Endodermal cell (in vitro differentiated cells): ENCODE measurements around the gene HOXA5. TPM values are rescaled to one million over a fixed set of nuclear protein-coding genes. Genes with fewer than 3 reads are reported as not detected.

Source experiments
- DNase-seq: peaks from one replicate; pipeline ENCODE4 v3.0.0-alpha.2; 2017
- H3K27ac ChIP-seq: 2 replicates; pipeline ENCODE4 v1.5.1; 2013; ENCODE audit warnings: mild to moderate bottlenecking, low read depth, low read length, moderate library complexity
- H3K27me3 ChIP-seq: 2 replicates; pipeline ENCODE4 v1.6.1; 2013; ENCODE audit warnings: mild to moderate bottlenecking, low read length, moderate library complexity; ENCODE audit not compliant: insufficient read depth, control insufficient read depth, poor library complexity, severe bottlenecking
- H3K36me3 ChIP-seq: 2 replicates; pipeline ENCODE4 v1.7.0; 2013; ENCODE audit warnings: mild to moderate bottlenecking, low read length, moderate library complexity; ENCODE audit not compliant: control insufficient read depth, insufficient read depth
- H3K4me1 ChIP-seq: one replicate; pipeline ENCODE4 v1.7.0; 2013; ENCODE audit warnings: low read length; ENCODE audit not compliant: control insufficient read depth, insufficient read depth
- H3K4me3 ChIP-seq: 2 replicates; pipeline ENCODE4 v1.5.1; 2013; ENCODE audit warnings: mild to moderate bottlenecking, low read length, moderate library complexity
- H3K9ac ChIP-seq: 2 replicates; pipeline ENCODE4 v1.6.1; 2013; ENCODE audit warnings: mild to moderate bottlenecking, low read length, moderate library complexity; ENCODE audit not compliant: poor library complexity, severe bottlenecking; ENCODE audit errors: extremely low read depth
- H3K9me3 ChIP-seq: 2 replicates; pipeline ENCODE4 v1.6.1; 2013; ENCODE audit warnings: mild to moderate bottlenecking, low read length, moderate library complexity; ENCODE audit not compliant: control insufficient read depth
- H3K27ac Mint-ChIP-seq: 2 replicates; pipeline ENCODE4 v1.8.0; 2020; ENCODE audit warnings: mixed read lengths
- H3K27me3 Mint-ChIP-seq: 2 replicates; pipeline ENCODE4 v1.8.0; 2021; ENCODE audit warnings: mild to moderate bottlenecking, mixed read lengths; ENCODE audit not compliant: insufficient read depth
- H3K36me3 Mint-ChIP-seq: 2 replicates; pipeline ENCODE4 v1.8.0; 2020; ENCODE audit warnings: low read depth, mixed read lengths
- H3K4me1 Mint-ChIP-seq: 2 replicates; pipeline ENCODE4 v1.8.0; 2020; ENCODE audit warnings: mixed read lengths
- H3K4me3 Mint-ChIP-seq: 2 replicates; pipeline ENCODE4 v1.8.0; 2020; ENCODE audit warnings: mild to moderate bottlenecking, moderate library complexity, mixed read lengths
- H3K9me3 Mint-ChIP-seq: 2 replicates; pipeline ENCODE4 v1.8.0; 2020; ENCODE audit warnings: mild to moderate bottlenecking, mixed read lengths
- WGBS, 2 experiments: methylation state at CpG; one replicate each; pipeline versions ENCODE4 v1.1.5 to v1.1.7; 2013; ENCODE audit warnings: missing lambda C conversion rate in 2 of 2, mixed read lengths in 1 of 2; ENCODE audit not compliant: insufficient coverage in 1 of 2, insufficient read length in 1 of 2; 5-methylcytosine and 5-hydroxymethylcytosine counted together
- total RNA-seq, 2 donors: library from RNA; stranded (reverse); fragmentation: NEBNext Ultra II Directional in 1 of 2; extraction: Animal tissue kit (Norgen Biotek cat#: 25700) in 1 of 2; gene quantifications; 2 replicates in 1 of 2; 3 replicates in 1 of 2; pipeline ENCODE4 v1.2.1, GENCODE V29; 2021
- TF ChIP-seq, protein P1 (sequence below): fragments of 200-600 bp; sonication (generic); conservative IDR thresholded peaks from 2 replicates; pipeline ENCODE4 v1.5.0; 2021; ENCODE audit warnings: antibody characterized with exemption, mild to moderate bottlenecking

Gene HOXA5
- total RNA-seq, 2 donors from 2014 or later, result not detected

DNA sequence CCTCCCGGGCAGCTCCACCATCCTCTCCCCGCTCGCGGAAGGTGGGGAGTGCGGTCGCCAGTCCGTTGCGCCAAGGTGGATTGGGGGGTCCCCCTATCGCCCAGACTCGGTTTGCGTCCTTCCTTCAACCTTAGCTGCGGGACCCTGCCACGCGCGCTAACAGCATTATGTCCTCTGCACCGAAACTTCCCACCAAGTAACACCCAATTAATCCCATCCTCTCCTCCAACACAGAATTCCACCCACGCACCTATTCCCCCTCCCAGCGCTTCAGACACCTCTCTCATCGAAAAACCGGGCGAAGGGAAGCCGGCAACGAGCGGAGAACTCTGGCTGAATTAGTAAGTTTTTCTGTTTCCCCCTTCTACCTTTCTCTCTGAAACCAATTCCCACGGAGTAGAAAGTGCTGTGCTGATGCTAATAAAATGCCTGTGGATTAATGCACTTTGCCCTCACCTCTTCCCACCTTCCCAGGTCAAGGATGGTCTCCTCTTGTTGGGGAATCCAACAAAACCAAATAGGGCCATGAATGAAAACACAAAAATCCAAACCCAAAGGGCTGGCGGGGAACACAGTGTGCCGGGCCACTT, 8.0 kb upstream of the HOXA5 start:
- H3K27ac Mint-ChIP-seq, result no peak overlapping the region
- H3K9ac ChIP-seq, result no peak overlapping the region
- peak overlapping the region; percentile 16 for H3K4me3 Mint-ChIP-seq
- TF ChIP-seq, protein P1, sequence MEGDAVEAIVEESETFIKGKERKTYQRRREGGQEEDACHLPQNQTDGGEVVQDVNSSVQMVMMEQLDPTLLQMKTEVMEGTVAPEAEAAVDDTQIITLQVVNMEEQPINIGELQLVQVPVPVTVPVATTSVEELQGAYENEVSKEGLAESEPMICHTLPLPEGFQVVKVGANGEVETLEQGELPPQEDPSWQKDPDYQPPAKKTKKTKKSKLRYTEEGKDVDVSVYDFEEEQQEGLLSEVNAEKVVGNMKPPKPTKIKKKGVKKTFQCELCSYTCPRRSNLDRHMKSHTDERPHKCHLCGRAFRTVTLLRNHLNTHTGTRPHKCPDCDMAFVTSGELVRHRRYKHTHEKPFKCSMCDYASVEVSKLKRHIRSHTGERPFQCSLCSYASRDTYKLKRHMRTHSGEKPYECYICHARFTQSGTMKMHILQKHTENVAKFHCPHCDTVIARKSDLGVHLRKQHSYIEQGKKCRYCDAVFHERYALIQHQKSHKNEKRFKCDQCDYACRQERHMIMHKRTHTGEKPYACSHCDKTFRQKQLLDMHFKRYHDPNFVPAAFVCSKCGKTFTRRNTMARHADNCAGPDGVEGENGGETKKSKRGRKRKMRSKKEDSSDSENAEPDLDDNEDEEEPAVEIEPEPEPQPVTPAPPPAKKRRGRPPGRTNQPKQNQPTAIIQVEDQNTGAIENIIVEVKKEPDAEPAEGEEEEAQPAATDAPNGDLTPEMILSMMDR, result no peak
- H3K36me3 Mint-ChIP-seq, result no peaks in the 10 kb centered on the region
- H3K27me3 ChIP-seq, result peaks cover 100% of the 10 kb centered on the region
- 2 to 9% methylated on average over 9 to 26 of the region's 27 CpGs for WGBS, 2 experiments
- H3K4me1 ChIP-seq, result no peaks in the 10 kb centered on the region
- H3K4me3 ChIP-seq, result peak overlapping the region; percentile 49
- peaks cover 29% of the 10 kb centered on the region for H3K9me3 ChIP-seq
- H3K9me3 Mint-ChIP-seq, result peaks cover 29% of the 10 kb centered on the region
- no peak overlapping the region for H3K27ac ChIP-seq
- no peak for DNase-seq
- H3K36me3 ChIP-seq, result no peaks in the 10 kb centered on the region
- H3K4me1 Mint-ChIP-seq, result no peaks in the 10 kb centered on the region
- H3K27me3 Mint-ChIP-seq, result peaks cover 100% of the 10 kb centered on the region

DNA sequence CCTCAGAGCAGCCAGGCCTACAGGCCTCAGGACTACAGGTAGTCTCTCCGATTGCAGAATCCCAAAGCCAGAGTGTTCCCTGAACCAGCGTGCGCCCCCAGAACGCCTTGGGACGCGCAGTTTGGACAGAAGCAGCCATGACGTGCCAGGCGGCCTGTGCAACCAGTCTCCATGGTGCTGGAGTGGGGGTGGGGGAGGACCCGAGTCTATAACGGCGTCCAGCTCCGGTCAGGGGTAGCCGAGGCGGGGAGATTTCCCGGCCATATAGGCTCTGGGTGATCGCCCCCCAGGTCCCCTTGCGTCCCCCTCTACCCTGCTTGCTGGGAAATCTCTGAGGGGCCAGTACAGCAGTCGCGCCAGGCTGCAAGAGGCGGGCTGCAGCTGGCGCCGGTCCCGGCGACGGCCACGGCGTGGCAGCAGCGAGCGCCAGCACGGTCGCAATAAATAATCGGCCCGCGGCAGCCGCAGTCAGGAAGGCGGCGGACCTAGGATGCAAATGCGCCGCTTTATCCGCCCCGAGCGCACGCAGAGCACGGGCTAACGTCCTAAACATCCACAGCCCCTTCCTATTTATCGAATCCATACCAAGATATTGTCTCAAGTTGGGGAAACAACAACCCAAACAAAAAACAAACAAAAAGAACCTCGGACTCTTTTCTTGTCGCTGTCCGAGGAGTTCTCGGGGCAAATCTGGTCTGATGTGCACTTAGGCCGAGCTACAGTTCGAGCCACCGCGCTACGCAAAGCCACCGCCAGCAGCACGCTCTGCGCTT, 7.3 kb upstream of the HOXA5 start:
- H3K27me3 Mint-ChIP-seq, result peaks cover 100% of the 10 kb centered on the region
- H3K27ac Mint-ChIP-seq, result no peak overlapping the region
- TF ChIP-seq, protein P1, result peak; percentile 86
- Histone ChIP-seq H3K4me1 (no peaks in the 10 kb centered on the region), H3K4me3 (peak overlapping the region; percentile 49), H3K27me3 (peaks cover 100% of the 10 kb centered on the region), H3K9ac (no peak overlapping the region), H3K36me3 (no peaks in the 10 kb centered on the region), H3K9me3 (peaks cover 28% of the 10 kb centered on the region), H3K27ac (no peak overlapping the region)
- no peaks in the 10 kb centered on the region for H3K4me1 Mint-ChIP-seq
- peak overlapping the region; percentile 16 for H3K4me3 Mint-ChIP-seq
- peak; percentile 90 for DNase-seq
- no peaks in the 10 kb centered on the region for H3K36me3 Mint-ChIP-seq
- H3K9me3 Mint-ChIP-seq, result peaks cover 24% of the 10 kb centered on the region
- WGBS, 2 experiments, result 4 to 5% methylated on average over 34 to 58 of the region's 58 CpGs

DNA sequence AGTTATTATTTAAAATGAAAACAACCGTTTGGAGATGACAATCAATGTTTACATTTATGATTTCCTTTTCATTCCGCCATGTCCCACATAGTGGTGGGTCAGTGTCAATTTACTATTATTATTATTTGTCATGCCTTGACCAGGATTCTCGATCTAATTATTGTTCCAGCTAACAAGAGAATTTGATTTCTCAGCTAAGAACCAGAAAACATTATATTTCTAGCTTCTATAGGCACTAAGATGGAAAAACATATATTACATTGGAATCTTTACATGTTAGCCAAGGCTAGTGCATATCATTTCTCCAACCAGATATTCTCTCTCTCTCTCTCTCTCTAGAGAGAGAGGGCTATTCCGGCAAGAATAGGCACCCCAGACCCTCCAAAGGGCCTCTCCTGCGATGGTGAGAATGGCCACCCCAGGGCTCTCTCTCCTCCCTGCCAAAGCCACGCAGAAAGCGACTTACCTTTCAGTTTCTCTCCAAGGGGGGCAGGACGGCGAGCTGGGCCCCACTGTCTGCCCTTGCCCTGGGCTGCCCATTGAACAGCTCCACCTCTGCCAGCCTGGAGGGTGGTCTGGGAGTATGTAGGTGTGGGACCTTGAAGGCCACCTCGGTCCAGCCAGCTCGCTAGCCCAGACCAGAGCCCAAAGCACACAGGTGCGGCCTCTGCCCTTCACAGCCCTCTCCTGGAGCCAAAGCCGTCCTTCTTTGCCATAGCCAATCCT, 6.5 kb upstream of the HOXA5 start:
- H3K4me3 Mint-ChIP-seq, result no peak overlapping the region
- peaks cover 21% of the 10 kb centered on the region for H3K9me3 ChIP-seq
- no peak overlapping the region for H3K4me3 ChIP-seq
- no peaks in the 10 kb centered on the region for H3K4me1 Mint-ChIP-seq
- DNase-seq, result no peak
- peaks cover 100% of the 10 kb centered on the region for H3K27me3 ChIP-seq
- no peaks in the 10 kb centered on the region for H3K36me3 ChIP-seq
- peaks cover 22% of the 10 kb centered on the region for H3K9me3 Mint-ChIP-seq
- no peaks in the 10 kb centered on the region for H3K4me1 ChIP-seq
- no peak overlapping the region for H3K27ac ChIP-seq
- H3K36me3 Mint-ChIP-seq, result no peaks in the 10 kb centered on the region
- WGBS, 2 experiments, result 44 to 65% methylated on average over 5 to 13 of the region's 13 CpGs
- TF ChIP-seq, protein P1, result no peak
- H3K9ac ChIP-seq, result no peak overlapping the region
- H3K27me3 Mint-ChIP-seq, result peaks cover 100% of the 10 kb centered on the region
- H3K27ac Mint-ChIP-seq, result no peak overlapping the region
